ENCODE measurements around the gene TMEM94. TPM values are rescaled to one million over a fixed set of nuclear protein-coding genes. Genes with fewer than 3 reads are reported as not detected.

Gene TMEM94
- total RNA-seq (ENCODE audit: low replicate concordance), result 16.3 and 22.5 TPM in 2 replicates

DNA sequence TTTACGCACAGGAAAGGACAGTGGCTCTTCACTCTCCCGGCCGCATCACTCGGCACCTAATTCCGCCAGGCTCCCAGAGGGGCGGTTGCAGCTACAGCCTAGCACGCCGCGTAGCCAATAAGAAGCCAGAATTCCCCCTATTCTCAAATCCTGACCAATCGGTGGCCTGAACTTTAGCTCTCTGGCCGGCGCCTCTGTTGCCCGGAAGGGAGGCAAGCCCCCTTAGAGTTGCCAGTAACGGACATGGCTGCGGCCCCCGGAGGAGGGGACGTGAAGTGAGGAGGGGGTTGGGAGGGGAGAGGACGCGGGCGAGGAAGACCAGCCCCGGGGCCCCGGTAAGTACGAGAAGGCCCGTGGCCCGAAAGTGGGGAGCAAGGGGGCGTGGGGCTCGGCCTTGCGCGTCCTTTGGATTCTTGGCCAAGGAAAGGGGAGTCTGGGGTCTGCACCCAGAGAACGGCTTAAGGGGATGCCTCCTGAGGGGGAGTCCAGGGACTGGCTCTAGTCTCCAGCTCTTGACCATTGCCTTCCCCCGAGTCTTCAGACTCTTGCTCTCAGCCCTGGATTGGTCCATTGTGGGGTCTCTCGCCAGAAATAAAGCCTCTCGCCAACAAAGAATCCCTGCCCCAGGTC, at the start of gene TMEM94:
TSS of gene TMEM94 (plus strand) at position 219 of the 630 bp plus-strand sequence. CDS start 15,271 bp downstream, outside the sequence.

GRCh38 chr17:75515496-75516254, 59.2 kb downstream of the TMEM94 start, which contains the start of gene CASKIN2:
TSS of gene CASKIN2 (minus strand) at chr17:75515537. CDS start at chr17:75513804, 1,733 bp downstream.

GRCh38 chr17:75516255-75516618, 59.8 kb downstream of the TMEM94 start, which contains the start of gene TSEN54:
TSS of gene TSEN54 (plus strand) at chr17:75516528. CDS start at chr17:75516561, 33 bp downstream.

DNA sequence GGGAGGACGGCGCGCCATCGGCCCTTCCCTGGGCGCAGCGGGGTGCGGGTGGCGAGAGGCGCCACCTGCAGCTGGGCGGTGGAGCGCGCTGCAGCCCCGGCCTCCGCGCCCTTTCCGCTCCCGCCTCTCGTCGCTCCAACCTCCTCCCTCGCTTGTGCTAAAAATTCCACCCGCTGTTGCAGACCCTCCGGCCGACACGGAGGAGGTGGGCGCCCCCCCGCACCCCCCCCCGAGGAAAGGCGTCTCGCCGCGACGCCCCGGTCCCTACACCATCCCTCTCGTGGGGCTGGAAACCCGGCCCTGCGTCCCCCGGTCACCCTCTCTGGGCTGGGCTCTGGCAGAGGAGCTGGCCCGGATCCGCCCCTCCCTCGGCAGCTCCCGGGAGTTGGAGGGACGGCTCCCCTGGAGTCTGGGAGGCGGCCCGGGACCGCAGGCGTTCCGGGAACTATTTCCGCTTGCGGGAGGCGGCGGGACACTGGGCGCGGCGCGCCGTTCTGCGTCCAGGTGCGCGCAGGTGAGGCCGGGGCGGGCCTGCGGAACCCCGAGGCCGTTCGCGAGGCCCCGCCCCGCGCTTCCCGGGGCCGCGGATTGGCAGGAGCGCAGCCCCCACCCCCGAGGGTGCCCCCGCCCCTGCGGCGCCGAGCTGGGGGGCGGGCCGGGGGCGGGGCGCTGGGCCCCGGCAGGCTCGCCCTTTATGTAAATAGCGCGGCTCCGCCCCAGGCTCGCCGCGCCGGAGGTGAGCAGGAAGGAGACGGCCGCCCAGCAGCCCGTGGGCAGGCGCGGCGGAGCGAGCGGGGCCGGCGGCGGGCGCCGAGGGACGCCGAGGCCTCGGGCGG, 68.8 kb downstream of the TMEM94 start, which contains the start of gene LLGL2:
TSS of gene LLGL2 (plus strand) at position 728 of the 836 bp plus-strand sequence. CDS start 17,730 bp downstream, outside the sequence.

Other genes starting within 250 kb of the TMEM94 start
- gene GGA3, start 195.0 kb upstream of the TMEM94 start, total RNA-seq (ENCODE audit: low replicate concordance), result 10.5 and 18.5 TPM in 2 replicates
- gene MRPS7, start 194.8 kb upstream of the TMEM94 start, total RNA-seq (ENCODE audit: low replicate concordance), result 34.2 and 58.6 TPM in 2 replicates
- gene MIF4GD, start 185.4 kb upstream of the TMEM94 start, total RNA-seq (ENCODE audit: low replicate concordance), result 7.1 and 10.4 TPM in 2 replicates
- 4.9 and 5.4 TPM in 2 replicates for gene SLC25A19, start 167.2 kb upstream of the TMEM94 start, total RNA-seq (ENCODE audit: low replicate concordance)
- 30.5 and 66.1 TPM in 2 replicates for gene GRB2, start 51.0 kb upstream of the TMEM94 start, total RNA-seq (ENCODE audit: low replicate concordance)
- 4.4 and 5.9 TPM in 2 replicates for gene CASKIN2, start 58.9 kb downstream of the TMEM94 start, total RNA-seq (ENCODE audit: low replicate concordance)
- 8.3 and 10.0 TPM in 2 replicates for gene TSEN54, start 59.9 kb downstream of the TMEM94 start, total RNA-seq (ENCODE audit: low replicate concordance)
- gene LLGL2, start 69.1 kb downstream of the TMEM94 start, total RNA-seq (ENCODE audit: low replicate concordance), result 0.59 and 0.75 TPM in 2 replicates
- gene MYO15B, start 131.2 kb downstream of the TMEM94 start, total RNA-seq (ENCODE audit: low replicate concordance), result 1.6 and 4.0 TPM in 2 replicates
- not detected in 2 replicates for gene SMIM5, start 176.8 kb downstream of the TMEM94 start, total RNA-seq (ENCODE audit: low replicate concordance)
- 10.9 and 18.5 TPM in 2 replicates for gene RECQL5, start 210.5 kb downstream of the TMEM94 start, total RNA-seq (ENCODE audit: low replicate concordance)
- gene SAP30BP, start 210.7 kb downstream of the TMEM94 start, total RNA-seq (ENCODE audit: low replicate concordance), result 50.4 and 52.5 TPM in 2 replicates